Fibroblast of villous mesenchyme (primary cell): ENCODE results near the gene ARHGAP27. TPM values are rescaled to one million over a fixed set of nuclear protein-coding genes. Genes with fewer than 3 reads are reported as not detected.

ENCODE experiments used
- DNase-seq: peaks from one replicate; pipeline ENCODE4 v3.0.0-alpha.2; 2010; ENCODE audit warnings: low read depth
- H3K4me3 ChIP-seq: 2 replicates; pipeline ENCODE4 v1.5.1; 2011; ENCODE audit warnings: low read depth, mild to moderate bottlenecking, low read length
- total RNA-seq: library from RNA; depleted of rRNA; stranded (reverse); fragments of >200 nt; gene quantifications from 2 replicates; pipeline ENCODE4 v1.2.3, GENCODE V29; 2012
- TF ChIP-seq, protein P1 (sequence below): IDR thresholded peaks from 2 replicates; pipeline ENCODE4 v1.5.1; 2012; ENCODE audit warnings: low read depth, mild to moderate bottlenecking, low read length; ENCODE audit not compliant: insufficient read depth

ARHGAP27 gene
- total RNA-seq, 1 donor = 1.7 TPM

DNA sequence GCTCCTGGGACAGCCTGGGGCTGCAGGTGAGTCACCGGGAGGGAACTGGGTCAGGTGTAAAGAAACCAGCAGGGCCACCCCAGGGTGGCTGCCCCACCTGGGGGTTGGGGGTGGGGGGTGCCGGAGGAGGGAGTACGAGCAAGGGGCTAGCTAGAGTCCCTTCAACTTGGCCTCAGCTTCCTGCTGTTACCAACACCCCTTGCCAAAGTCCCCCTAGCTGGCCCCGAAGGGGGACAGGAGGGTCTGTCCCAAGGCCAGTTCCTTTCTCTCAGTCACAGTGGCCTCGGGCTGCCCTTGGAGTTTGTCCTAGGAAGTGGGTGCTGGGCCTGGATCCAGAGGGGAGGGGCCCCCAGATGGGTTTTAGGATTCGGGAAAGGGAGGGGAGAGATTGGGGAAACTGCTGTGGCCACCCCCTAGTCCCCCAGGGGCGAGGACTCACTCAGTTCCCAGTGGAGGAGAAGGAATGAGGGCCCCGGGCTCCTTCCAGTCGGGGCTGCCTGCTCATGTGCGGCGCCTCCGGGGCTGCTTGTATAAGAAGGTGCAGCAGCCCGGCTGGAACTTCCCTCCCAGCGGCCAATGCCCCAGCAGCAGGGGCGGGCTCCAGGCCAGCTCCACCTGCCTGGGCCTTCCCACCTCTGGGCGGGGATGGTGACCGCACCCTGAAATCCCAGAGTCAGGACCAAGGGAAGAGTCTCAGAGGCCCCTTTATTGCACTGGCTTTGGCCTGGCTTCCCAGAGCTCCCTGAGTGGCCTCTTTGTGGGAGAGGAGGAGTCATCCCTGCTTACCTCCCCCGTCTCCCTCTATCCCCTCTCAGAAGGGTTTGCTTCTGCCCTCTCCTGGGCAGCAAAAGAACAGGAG is 7.3 kb downstream of the ARHGAP27 start:
- DNase-seq = peak; percentile 76
- TF ChIP-seq, protein P1, sequence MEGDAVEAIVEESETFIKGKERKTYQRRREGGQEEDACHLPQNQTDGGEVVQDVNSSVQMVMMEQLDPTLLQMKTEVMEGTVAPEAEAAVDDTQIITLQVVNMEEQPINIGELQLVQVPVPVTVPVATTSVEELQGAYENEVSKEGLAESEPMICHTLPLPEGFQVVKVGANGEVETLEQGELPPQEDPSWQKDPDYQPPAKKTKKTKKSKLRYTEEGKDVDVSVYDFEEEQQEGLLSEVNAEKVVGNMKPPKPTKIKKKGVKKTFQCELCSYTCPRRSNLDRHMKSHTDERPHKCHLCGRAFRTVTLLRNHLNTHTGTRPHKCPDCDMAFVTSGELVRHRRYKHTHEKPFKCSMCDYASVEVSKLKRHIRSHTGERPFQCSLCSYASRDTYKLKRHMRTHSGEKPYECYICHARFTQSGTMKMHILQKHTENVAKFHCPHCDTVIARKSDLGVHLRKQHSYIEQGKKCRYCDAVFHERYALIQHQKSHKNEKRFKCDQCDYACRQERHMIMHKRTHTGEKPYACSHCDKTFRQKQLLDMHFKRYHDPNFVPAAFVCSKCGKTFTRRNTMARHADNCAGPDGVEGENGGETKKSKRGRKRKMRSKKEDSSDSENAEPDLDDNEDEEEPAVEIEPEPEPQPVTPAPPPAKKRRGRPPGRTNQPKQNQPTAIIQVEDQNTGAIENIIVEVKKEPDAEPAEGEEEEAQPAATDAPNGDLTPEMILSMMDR = peak; percentile 61
- no peak overlapping the region for H3K4me3 ChIP-seq

DNA sequence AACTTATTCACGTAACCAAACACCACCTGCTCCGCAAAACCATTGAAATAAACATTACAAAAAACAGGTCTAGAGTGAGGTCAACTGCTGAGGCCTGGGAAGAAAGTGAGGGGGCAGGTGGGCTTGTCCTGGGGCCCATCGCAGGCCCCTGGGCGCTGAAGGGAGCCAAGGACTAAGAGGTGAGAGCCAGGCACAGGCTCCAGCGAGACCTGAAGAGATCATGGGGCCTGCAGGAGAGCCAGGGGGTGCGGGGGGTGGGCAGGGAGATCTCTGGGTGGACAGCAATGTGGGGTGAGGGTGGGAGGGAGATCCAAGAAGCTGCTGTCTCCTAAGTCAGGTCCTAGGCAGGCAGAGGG is 7.9 kb downstream of the ARHGAP27 start:
- DNase-seq = no peak
- TF ChIP-seq, protein P1 = no peak
- H3K4me3 ChIP-seq = no peak overlapping the region

DNA sequence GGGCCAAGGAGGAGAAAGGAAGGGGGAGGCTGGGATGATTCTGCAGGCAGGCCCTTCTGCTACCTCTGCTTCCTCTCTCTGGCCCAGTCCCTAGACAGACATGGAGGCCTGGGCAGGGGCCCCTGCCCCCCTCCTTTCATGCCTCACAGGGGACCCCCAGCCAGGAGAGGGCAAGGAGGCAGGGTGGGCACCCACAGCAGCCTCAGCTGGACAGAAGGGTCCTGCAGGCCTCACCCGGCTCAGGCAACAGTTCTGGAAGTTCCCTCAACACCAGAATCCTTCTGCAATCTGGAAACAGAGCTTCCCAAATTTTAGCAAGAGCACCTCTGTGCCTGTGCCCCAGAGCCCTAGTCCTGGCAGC is 8.7 kb downstream of the ARHGAP27 start:
- TF ChIP-seq, protein P1 = no peak
- no peak for DNase-seq
- H3K4me3 ChIP-seq = no peak overlapping the region

DNA sequence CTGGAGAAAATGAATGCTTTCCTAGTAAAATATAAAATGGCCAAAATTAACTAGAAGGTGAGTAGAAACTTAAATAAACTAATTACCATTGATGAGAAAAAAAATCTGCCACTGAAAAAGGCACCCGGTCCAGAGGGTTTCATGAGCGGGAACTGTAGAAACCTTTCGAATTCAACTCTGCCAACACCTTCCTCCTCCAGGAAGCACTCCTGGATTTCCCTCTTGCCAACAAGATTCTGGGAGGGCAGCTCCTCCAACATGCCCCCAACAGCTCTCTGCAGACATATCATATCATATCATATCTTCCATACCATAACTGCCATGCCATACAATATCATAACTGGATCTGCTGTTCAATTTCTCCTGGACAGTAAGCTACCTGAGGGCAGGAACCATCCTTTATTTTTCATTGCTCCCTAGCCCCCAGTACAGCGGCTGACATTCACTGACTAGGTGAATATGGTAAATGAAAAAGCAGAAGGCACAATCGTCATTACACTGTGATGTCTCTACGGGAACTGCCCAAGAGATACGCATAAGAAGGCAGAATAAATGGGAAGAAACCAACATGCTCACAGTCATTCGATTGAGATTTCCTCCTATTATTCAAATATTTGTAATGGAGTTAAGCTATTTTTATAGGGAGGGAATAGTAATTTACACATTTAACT is 9.2 kb downstream of the ARHGAP27 start:
- no peak for DNase-seq
- H3K4me3 ChIP-seq = no peak overlapping the region
- TF ChIP-seq, protein P1 = no peak

DNA sequence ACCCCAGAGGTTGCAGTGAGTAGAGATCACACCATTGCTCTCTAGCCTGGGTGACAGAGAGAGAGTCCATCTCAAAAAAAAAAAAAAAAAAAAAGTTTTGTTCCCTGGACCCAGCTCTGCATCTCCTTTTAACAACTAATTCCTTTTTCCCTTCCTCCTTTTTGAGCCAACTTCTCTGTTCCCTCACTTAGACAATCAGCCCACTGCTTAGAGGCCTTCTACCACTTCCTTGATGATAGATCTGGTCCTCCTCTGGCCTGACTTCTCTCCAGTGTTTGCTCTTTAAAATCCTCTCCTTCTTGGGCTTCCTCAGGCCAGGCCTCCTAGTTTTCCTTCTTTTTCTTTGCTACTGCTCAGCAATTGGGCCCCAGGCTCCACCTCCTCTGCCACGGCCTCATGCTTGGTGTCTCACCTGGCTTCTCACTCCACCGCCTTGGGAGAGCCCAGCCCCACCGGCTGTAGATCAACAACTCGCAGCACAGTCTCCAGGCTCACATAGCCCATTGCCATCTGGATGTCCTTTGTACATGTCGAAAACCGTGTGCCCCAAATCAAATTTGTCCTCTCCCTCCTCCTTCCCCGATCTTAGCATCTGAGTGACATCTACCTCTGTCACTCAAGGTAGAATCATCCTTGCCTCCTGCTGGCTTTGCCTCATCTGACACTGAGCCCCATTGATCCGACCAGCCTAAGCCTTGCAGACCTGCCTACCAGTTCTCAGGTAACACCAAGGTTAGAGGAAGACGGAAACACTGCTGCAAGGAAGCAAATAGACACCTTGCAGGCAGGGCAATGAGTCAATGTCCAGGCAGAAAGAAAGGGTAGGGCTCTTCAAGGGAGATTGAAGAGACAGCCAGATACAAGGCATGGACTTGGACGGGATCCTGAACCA is 17.4 kb downstream of the ARHGAP27 start:
- no peak for DNase-seq
- H3K4me3 ChIP-seq = no peak overlapping the region
- TF ChIP-seq, protein P1 = no peak

DNA sequence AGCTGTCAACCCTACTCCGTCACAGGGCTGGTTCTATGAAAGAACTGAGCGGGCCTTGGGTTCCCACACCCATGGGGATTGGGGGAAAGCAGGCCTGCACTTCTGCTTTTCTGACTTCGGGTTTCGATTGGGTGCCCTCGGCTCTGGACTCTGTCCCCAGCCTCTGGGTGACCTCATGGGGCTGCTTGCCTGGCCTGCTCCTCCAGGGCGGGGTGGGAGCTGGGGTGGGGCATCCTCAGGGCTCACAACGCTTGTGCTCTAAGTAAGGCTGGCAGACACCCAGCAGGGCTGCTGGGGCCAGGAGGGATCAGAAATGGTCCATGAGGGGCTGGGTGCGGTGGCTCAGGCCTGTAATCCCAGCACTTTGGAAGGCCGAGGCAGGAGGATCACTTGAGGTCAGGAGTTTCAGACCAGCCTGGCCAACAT is 19.2 kb downstream of the ARHGAP27 start:
- no peak overlapping the region for H3K4me3 ChIP-seq
- TF ChIP-seq, protein P1 = no peak
- no peak for DNase-seq
